MM.1S (cell line): ENCODE data around the gene KRTAP13-3.

Experiments
- EZH2phosphoT487 ChIP-seq: fragments of 300-600 bp; sonication (generic); IDR thresholded peaks from 2 replicates; pipeline ENCODE4 v1.6.1; 2018; ENCODE audit warnings: antibody characterized with exemption, low read length
- TF ChIP-seq, protein P1 (sequence below): fragments of 300-600 bp; sonication (generic); IDR thresholded peaks from 2 replicates; pipeline ENCODE4 v1.5.1; 2016; ENCODE audit warnings: antibody characterized with exemption, low read length, mixed read lengths

DNA sequence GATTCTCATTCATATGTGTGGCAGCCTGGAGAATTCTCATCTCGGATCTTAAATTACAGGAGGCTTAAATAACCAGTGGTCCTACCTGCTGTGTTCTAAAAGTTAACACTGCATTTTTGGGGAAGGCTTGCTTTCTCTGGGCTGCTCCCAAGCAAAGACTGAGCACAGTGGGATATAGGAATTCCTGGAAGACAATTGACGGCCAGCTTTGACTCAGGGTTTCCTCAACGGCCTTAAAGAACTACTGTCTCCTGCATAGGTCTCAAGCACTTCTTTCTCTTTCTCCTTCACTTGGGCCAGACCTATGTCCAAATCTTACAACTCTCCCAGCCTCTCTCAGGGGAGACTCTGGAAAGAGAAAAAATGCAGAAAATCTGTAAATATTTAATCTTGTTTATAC is 1.0 kb upstream of the KRTAP13-3 start:
- TF ChIP-seq, protein P1, sequence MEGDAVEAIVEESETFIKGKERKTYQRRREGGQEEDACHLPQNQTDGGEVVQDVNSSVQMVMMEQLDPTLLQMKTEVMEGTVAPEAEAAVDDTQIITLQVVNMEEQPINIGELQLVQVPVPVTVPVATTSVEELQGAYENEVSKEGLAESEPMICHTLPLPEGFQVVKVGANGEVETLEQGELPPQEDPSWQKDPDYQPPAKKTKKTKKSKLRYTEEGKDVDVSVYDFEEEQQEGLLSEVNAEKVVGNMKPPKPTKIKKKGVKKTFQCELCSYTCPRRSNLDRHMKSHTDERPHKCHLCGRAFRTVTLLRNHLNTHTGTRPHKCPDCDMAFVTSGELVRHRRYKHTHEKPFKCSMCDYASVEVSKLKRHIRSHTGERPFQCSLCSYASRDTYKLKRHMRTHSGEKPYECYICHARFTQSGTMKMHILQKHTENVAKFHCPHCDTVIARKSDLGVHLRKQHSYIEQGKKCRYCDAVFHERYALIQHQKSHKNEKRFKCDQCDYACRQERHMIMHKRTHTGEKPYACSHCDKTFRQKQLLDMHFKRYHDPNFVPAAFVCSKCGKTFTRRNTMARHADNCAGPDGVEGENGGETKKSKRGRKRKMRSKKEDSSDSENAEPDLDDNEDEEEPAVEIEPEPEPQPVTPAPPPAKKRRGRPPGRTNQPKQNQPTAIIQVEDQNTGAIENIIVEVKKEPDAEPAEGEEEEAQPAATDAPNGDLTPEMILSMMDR: no peak
- TF ChIP-seq EZH2phosphoT487: no peak
